GM18519 (cell line): ENCODE data around the gene CORO7.

Experiments
- ATAC-seq: cut with Tn5 transposase; IDR thresholded peaks from one replicate; pipeline ENCODE4 v1.9.1; 2021; ENCODE audit warnings: mild to moderate bottlenecking, moderate library complexity; ENCODE audit not compliant: unreplicated experiment, low FRiP score

CORO7 gene

DNA sequence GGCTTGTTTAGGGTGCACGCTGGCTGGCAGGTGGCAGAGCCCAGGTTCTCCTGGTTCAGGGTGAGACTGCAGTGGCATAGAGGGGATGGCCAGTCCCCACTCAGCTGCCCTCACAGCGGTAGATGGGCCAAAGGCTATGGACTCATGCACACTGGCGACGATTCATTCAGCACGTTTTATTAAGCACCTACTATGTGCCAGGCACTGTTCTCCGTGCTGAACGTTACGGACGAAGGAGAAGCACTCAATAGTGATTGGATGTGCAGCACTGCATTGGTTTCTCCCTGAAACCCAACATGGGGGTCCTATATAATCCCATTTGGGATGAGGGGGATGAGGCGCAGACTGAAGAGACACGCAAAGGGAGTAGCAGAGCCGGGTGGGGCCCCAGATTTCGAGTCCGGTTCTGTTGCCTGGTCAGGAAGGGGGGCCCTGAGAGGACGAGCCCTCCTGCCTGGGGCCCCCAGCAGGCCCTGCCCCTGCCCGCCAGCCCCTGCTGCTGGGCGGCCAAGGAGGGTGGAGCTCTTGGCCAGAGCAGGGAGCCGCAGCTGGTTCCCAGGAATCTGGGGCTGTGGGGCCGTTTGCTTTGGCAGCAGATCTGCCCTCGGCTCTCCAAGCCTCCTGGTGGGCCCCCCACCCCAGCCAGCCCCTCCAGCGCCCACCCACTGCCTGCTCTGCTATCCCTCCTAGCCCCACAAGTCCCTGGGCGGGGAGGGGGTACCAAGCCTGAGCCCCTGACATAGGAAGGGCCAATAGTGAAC is 91.7 kb downstream of the CORO7 start:
- no peak for ATAC-seq

GRCh38 chr16:4323845-4324488 is 92.4 kb downstream of the CORO7 start:
- ATAC-seq, result no peak

DNA sequence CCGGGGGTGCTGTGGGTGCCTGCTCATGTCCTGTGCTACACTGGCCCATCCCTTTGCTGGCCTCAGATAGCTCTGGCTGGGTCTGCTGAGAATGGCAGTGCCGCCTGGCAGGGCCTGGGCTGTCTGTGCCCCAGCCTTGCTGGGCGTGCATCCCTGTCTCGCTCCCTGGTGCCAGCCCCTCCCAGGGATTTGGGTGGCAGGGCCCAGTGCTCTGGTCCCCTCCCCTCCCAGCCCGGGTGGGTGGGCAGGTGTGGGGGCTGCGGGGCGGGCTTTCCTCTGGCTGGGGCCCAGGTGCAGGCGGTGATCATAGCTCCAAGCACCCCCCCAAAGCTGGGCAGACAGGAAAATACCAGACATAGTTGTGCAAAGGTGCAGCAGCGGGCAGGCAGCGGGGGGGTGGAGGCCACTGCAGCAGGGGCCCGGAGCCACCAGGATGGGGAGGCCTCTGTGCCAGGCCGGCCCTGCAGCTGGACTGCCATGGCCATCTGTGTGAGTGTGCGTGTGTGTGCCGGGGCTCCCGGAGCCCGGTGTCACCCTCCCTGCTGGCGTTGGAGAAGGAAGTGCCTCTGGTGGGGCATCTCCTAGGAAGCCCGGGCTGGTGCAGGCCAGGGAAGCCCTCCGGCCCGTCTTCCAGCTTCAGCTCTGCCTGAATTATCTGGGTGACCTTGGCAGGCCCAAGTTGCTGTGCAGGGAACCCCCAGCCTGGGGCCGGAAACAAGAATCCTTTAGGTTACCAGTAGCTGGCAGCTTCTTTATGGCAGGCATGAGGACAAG is 93.1 kb downstream of the CORO7 start:
- ATAC-seq, result no peak

DNA sequence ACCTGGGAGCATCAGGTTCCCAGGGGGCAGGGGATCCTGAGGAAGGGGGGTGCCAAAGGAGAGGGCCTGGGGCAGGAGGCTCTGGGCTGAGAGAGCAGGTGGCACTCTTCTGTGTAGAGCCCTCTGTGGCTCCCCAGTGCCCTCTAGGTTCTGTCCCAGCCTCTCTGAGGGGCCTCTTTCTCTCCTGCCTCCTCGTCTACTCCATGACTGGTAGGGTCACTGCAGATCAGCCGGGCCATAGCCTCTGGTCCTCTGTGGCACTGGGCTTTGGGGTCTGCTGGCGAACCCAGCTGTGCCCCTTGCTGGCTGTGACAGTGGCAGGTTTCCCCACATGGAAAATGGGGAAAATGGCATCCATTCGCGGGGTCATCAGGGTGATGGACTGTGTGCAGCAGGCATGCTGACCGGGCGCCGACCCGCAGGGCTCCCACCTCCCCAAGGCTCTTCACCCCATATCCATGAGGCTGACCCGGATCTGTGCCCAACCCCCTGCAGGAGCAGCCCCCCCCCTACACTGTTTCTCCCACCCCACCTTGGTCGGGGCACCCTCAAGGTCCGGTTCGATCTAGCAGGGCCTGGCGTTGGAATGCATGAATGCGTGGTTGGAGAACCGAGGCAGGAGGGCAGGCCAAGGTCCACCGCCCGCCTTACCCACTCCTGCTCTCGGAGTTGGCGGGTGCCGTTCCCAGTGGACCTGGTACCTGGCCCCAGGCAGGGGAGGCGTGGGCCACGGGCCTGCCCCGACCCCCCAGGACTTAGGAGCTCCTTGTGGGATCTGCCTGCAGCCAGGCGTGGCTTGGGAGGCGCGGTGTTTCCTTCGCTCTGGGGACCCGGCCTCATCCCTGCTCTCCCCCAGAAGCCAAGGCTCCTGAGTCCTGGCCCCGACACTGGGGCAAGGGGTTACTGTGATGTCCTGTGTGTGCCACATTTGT is 94.0 kb downstream of the CORO7 start:
- ATAC-seq, result no peak

DNA sequence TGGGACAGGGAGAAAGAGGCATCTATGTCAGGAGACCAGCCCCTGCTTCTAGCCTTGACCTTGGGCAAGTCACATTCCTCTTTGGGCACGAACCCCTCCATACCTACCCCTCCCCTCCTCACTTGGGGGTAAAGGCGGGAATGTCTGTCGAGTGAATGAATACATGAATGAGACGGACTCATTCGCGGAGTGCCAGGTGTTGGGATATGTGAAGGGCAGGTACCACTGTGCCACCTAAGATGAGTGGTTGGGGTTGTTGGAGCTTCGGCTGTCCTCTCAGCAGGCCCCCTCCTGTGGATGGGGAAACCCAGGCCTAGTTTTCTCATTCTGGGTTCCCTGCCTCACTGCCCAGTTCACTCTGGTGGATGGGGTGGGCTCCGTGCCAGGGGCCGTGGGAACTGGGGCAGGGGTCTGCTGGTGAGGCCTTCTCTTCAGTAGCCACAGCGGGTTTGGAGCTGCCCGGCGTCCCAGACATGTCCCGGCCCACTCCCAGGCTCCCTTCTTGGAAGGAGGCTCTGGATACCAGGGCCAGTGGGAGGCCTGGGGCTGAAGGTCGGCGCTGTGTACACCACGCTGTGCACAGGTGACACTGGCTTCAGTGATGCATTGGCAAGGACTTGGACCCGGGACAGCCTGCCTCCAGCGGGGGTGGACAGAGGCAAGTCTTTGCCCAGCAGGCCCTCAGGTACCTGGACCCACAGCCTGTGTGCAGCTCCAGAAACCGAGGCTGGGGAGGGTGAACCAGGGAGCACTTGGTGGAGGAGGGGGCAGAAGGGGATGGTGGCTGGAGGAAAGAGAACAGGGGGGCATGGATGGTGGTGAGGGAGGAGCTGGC is 94.9 kb downstream of the CORO7 start:
- no peak for ATAC-seq

GRCh38 chr16:4320571-4321137 is 95.7 kb downstream of the CORO7 start:
- ATAC-seq, result no peak

DNA sequence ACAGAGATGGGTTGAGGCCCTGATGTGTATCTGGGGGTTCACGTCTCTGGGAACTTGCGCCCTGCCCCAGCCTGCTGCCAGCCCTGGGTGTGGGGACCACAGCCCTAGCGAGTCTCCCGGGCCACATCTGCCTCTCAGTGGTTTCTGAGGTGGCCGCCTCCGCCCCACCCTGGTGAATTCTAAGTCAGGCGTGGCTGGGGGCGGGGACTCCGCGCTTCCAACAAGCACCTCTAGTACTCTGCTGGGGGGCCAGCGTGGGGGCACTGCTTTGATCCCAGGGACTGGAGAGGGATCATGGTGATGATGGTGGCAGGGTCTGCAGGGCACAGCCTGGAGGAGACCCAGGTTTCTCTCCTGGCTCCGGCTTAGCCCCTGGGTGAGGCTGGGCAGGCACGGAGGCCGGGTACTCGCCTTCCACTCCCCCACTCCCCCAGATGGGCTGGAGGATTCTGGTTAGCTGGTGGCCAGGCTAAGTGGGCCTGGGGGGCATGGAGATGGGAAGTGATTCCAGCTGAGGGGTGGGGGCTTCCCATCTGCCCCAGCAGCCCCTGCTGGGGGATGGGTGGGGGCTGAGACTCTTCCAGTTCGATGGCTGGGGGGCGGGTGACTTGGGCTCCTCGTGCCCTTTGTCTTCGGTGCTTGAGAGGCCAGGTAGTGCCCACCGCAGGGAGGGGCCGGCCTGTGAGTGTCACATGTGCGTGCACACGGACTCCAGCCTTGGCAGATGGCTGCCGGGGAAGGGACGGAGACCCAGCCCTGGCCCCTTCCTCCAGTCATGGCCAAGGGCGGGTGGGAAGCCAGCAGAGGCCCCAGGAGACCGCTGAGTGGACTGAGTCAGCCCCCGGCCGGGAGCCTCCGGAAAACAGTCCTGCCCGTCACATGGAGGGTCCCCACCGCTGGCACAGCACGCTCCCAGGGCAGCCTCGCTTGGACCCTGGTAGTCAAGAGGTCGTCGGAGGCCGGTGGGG is 96.7 kb downstream of the CORO7 start:
- ATAC-seq, result no peak

- no peak for ATAC-seq
These were observed 97.4 kb downstream of the CORO7 start for GRCh38 chr16:4318967-4319366.

GRCh38 chr16:4318451-4318910 is 97.9 kb downstream of the CORO7 start:
- no peak for ATAC-seq

DNA sequence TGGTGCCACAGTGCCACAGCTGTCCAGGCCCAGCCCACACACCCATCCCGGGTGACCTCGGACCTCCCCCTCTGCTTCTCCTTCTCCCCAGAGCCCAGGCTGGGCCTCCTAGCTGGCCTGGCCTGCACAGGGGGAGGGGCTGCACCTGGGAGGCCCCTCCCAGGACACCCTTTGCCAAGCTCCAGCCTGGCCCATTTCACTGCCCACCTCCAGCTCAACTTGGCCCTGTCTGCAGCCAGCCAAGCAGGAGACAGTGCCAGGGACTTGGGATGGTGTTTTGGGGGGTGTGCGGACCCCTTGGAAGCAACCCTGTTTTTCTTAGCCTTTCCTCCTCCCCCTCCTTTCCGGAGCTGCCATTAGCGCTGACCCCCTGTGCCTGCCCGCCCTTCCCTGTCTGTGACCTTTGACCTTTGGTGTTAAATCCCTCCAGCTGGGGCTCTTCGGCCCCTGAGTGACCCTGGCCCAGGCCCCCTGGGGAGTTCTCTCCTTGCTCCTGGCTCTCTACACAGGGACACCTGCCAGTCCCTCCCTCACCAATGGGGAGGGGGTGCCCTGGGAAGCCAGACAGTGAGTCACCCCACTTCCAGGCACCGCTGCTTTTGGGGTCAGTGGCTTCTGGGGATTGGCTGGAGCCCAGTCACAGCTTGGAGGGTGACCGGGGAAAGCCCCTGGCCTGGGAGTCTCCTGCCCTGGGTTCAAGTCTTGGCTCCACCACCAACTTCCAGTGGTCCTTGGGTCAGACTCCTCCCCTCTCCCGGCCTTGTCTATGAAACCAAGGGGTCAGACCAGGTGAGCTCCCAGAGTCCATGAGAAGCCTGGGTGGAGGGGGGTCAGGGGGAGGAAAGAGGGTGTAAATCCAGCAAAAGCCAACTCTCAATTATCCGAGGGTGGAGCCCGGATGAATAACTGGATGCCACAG is 98.6 kb downstream of the CORO7 start:
- no peak for ATAC-seq

GRCh38 chr16:4316864-4317531 is 99.4 kb downstream of the CORO7 start:
- no peak for ATAC-seq

- ATAC-seq, result no peak
These were observed 100.1 kb downstream of the CORO7 start for GRCh38 chr16:4316108-4316863.

GRCh38 chr16:4315186-4316107 is 100.9 kb downstream of the CORO7 start, which contains the start of gene GLIS2:
Gene GLIS2 (plus strand): TSS chr16:4316067. CDS start chr16:4332281, 16,214 bp downstream.
- ATAC-seq, result no peak

GRCh38 chr16:4314532-4315185 is 101.7 kb downstream of the CORO7 start:
- no peak for ATAC-seq
